Hepatocyte (in vitro differentiated cells): Measurements from ENCODE around the gene ARHGEF10L.

Experiments used
- CTCF ChIP-seq: fragments of 200-600 bp; sonication (generic); IDR thresholded peaks from 2 replicates; pipeline ENCODE4 v1.5.1; 2016; ENCODE audit warnings: antibody characterized with exemption, mild to moderate bottlenecking; ENCODE audit not compliant: poor library complexity
- EZH2 ChIP-seq: fragments of 200-600 bp; sonication (generic); IDR thresholded peaks from 2 replicates; pipeline ENCODE4 v1.6.1; 2016; ENCODE audit warnings: antibody characterized with exemption, mild to moderate bottlenecking, borderline replicate concordance
- EZH2phosphoT487 ChIP-seq: fragments of 200-600 bp; sonication (generic); IDR thresholded peaks from one replicate; pipeline ENCODE4 v1.6.1; 2018; ENCODE audit warnings: antibody characterized with exemption, mild to moderate bottlenecking, low read depth, moderate library complexity; ENCODE audit not compliant: unreplicated experiment, severe bottlenecking

DNA sequence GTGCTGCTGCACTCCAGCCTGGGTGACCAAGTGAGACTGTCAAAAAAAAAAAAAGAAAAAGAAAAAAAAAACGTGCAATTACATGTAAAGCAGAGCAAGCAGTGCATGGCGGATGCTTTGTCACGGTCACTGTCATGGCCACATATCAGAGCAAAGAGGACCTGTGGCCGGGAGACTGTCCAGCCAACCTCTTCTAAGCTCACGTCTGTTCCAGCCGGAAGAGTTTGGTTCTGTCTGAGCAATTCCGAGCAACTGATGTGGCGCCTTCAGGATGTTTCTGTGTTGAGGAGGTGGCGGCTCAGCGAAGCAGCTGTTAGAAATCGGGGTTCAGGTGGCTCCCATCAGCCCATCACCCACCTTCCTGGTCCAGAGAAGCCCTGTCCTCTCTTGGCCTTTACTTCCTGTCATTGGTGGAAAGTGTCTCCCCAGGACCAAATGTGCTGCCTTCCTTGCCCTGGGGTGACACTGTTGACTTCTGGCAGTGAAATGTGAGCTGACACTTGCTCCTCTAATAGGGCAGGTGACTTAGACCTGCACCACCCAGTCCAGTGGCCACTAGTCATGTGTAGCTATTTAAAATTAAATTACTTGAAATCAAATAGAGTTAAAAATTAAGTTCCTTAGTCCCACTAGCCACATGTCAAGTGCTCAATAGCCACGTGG lies 59.9 kb downstream of the ARHGEF10L start:
- TF ChIP-seq EZH2phosphoT487, result no peak
- TF ChIP-seq CTCF, result no peak
- no peak for TF ChIP-seq EZH2
